Esophagus squamous epithelium (tissue), 5 donors: ENCODE measurements around the gene CCT5. TPM values are rescaled to one million over a fixed set of nuclear protein-coding genes. Genes with fewer than 3 reads are reported as not detected.

ENCODE experiments used
- DNase-seq: peaks from one replicate; lab custom pipeline; 2025; lab: John Stamatoyannopoulos, UW
- H3K27ac ChIP-seq, 4 donors: fragments of 200-600 bp; sonication (generic); one replicate each; pipeline ENCODE4 v1.5.1; 2016 to 2019; ENCODE audit warnings: mild to moderate bottlenecking in 1 of 4
- H3K27me3 ChIP-seq, 4 donors: fragments of 200-600 bp; sonication (generic); 1 replicate in 3 of 4; 2 replicates in 1 of 4; pipeline versions ENCODE4 v1.5.1 to v1.6.0; 2017 to 2021; ENCODE audit warnings: antibody characterized with exemption in 1 of 4
- H3K36me3 ChIP-seq, 3 donors: fragments of 200-600 bp; sonication (generic); one replicate each; pipeline ENCODE4 v1.5.1; 2016 to 2019
- H3K4me1 ChIP-seq, 3 donors: fragments of 200-600 bp; sonication (generic); one replicate each; pipeline ENCODE4 v1.5.1; 2017 to 2019
- H3K4me3 ChIP-seq, 4 donors: fragments of 200-600 bp; sonication (generic); 1 replicate in 3 of 4; 2 replicates in 1 of 4; pipeline ENCODE4 v1.5.1; 2016 to 2019; ENCODE audit warnings: mild to moderate bottlenecking in 2 of 4, moderate library complexity in 1 of 4
- H3K9me3 ChIP-seq, 3 donors: fragments of 200-600 bp; sonication (generic); one replicate each; pipeline ENCODE4 v1.5.1; 2016 to 2019
- CTCF ChIP-seq, 6 experiments: fragments of 450-650 bp in 4 of 6; fragments of 200-600 bp in 2 of 6; sonication (generic) in 2 of 6; IDR thresholded peaks; one replicate each; pipeline ENCODE4 v1.5.1; 2016 to 2019; ENCODE audit warnings: antibody characterized with exemption in 6 of 6, mild to moderate bottlenecking in 4 of 6, moderate library complexity in 4 of 6
- POLR2A ChIP-seq, 4 donors: fragments of 450-650 bp; IDR thresholded peaks; one replicate each; pipeline ENCODE4 v1.6.1; 2017; ENCODE audit warnings: antibody characterized with exemption in 4 of 4, mild to moderate bottlenecking in 4 of 4, moderate library complexity in 3 of 4
- WGBS, 2 donors: methylation state at CpG; one replicate each; pipeline ENCODE4 v1.1.5; 2018; 5-methylcytosine and 5-hydroxymethylcytosine counted together
- intact Hi-C: fragments of 100-400 bp; cut with DNase I; formaldehyde crosslinking; loops from one replicate; pipeline ENCODE4 v1.15.0; 2022
- total RNA-seq, 4 donors: library from RNA; depleted of rRNA; stranded (reverse); fragments of >200 nt; gene quantifications; one replicate each; pipeline ENCODE4 v1.1.0, GENCODE V29; 2016
- donor health status: DM: yes; HTN: yes; CAD: no.

The CCT5 gene
- total RNA-seq, 4 donors from 2014 or later: 122 to 331 (median 226) TPM

- no peaks in the 10 kb centered on the region for H3K27me3 ChIP-seq
- no peak overlapping the region for H3K4me3 ChIP-seq
- TF ChIP-seq POLR2A (IDR thresholded peaks at IDR 0.05) (no peak), CTCF (IDR thresholded peaks at IDR 0.05) (no peak)
- H3K9me3 ChIP-seq: no peaks in the 10 kb centered on the region
- H3K27ac ChIP-seq: peak overlapping the region in 3 of 4 donors; percentile 32 to 53 (median 46)
- intact Hi-C loops: no loop called here
- no peak for DNase-seq
- 31 to 57% methylated on average over 6 to 7 of the region's 7 CpGs for WGBS, 2 donors
- no peaks in the 10 kb centered on the region for H3K36me3 ChIP-seq
- peaks cover 1 to 25% (median 3%) of the 10 kb centered on the region in 3 donors for H3K4me1 ChIP-seq
Observed at GRCh38 chr5:10301266-10301665, 51.2 kb downstream of the CCT5 start.

GRCh38 chr5:10301842-10302610 lies 51.9 kb downstream of the CCT5 start:
- TF ChIP-seq POLR2A (IDR thresholded peaks at IDR 0.05) (no peak), CTCF (IDR thresholded peaks at IDR 0.05) (no peak)
- H3K4me1 ChIP-seq: peaks cover 9 to 33% (median 10%) of the 10 kb centered on the region in 3 donors
- 34 to 69% methylated on average over 6 to 9 of the region's 11 CpGs for WGBS, 2 donors
- intact Hi-C loops: no loop called here
- peak overlapping the region in 1 of 4 donors; percentile 17 for H3K4me3 ChIP-seq
- H3K9me3 ChIP-seq: no peaks in the 10 kb centered on the region
- no peak for DNase-seq
- no peaks in the 10 kb centered on the region for H3K36me3 ChIP-seq
- H3K27me3 ChIP-seq: no peaks in the 10 kb centered on the region
- peak overlapping the region in 3 of 4 donors; percentile 32 to 53 (median 46) for H3K27ac ChIP-seq

- DNase-seq: no peak
- intact Hi-C loops: no loop called here
Observed at GRCh38 chr5:10303201-10303600, 53.1 kb downstream of the CCT5 start.

GRCh38 chr5:10303699-10304170 lies 53.7 kb downstream of the CCT5 start:
- TF ChIP-seq CTCF (IDR thresholded peaks at IDR 0.05): no peak
- no peak for TF ChIP-seq POLR2A (IDR thresholded peaks at IDR 0.05)
- H3K4me1 ChIP-seq: peaks cover 11 to 46% (median 13%) of the 10 kb centered on the region in 3 donors
- no peaks in the 10 kb centered on the region for H3K36me3 ChIP-seq
- H3K4me3 ChIP-seq: no peak overlapping the region
- no peaks in the 10 kb centered on the region for H3K9me3 ChIP-seq
- no peak for DNase-seq
- H3K27me3 ChIP-seq: peaks cover 0 to 4% (median 0%) of the 10 kb centered on the region in 4 donors
- intact Hi-C loops: no loop called here
- 73 to 93% methylated on average over 5 of the region's 5 CpGs for WGBS, 2 donors
- no peak overlapping the region for H3K27ac ChIP-seq

More at GRCh38 chr5:10303201-10303600, 53.1 kb downstream of the CCT5 start:
- no peaks in the 10 kb centered on the region for H3K27me3 ChIP-seq
- no peaks in the 10 kb centered on the region for H3K9me3 ChIP-seq
- H3K4me1 ChIP-seq: peaks cover 11 to 44% (median 13%) of the 10 kb centered on the region in 3 donors
- no peak for TF ChIP-seq CTCF (IDR thresholded peaks at IDR 0.05)
- H3K27ac ChIP-seq: peak overlapping the region in 1 of 4 donors; percentile 38
- H3K4me3 ChIP-seq: no peak overlapping the region
- 61 to 91% methylated on average over 2 of the region's 2 CpGs for WGBS, 2 donors
- H3K36me3 ChIP-seq: no peaks in the 10 kb centered on the region

- no peak for TF ChIP-seq POLR2A (IDR thresholded peaks at IDR 0.05)
- no peak for TF ChIP-seq CTCF (IDR thresholded peaks at IDR 0.05)
- WGBS, 2 donors: 86 to 94% methylated on average over 1 to 5 of the region's 5 CpGs
- H3K4me3 ChIP-seq: no peak overlapping the region
- intact Hi-C loops: no loop called here
- peaks cover 0 to 7% (median 0%) of the 10 kb centered on the region in 4 donors for H3K27me3 ChIP-seq
- H3K36me3 ChIP-seq: no peaks in the 10 kb centered on the region
- peaks cover 11 to 51% (median 13%) of the 10 kb centered on the region in 3 donors for H3K4me1 ChIP-seq
- no peak overlapping the region for H3K27ac ChIP-seq
- no peaks in the 10 kb centered on the region for H3K9me3 ChIP-seq
- no peak for DNase-seq
Observed at GRCh38 chr5:10304932-10305331, 54.9 kb downstream of the CCT5 start.
